ENCODE data around the gene UAP1L1.

UAP1L1 gene

GRCh38 chr9:137105814-137106661 lies 28.7 kb downstream of the UAP1L1 start:
- no peak for DNase-seq (ENCODE audit: extremely low read depth, insufficient read length)
- Histone ChIP-seq H3K4me3 (replicated peaks; ENCODE audit: low read depth, low read length) (no peak overlapping the region), H3K27me3 (replicated peaks; ENCODE audit: control insufficient read depth, insufficient read depth, low read length) (no peaks in the 10 kb centered on the region), H3K36me3 (ENCODE audit: control insufficient read depth, insufficient read depth, low read length) (peaks cover 57% of the 10 kb centered on the region)
- no peak for TF ChIP-seq CTCF (IDR thresholded peaks at IDR 0.05; ENCODE audit: insufficient read depth, low read length, poor library complexity, severe bottlenecking)

GRCh38 chr9:137106662-137107250 lies 29.4 kb downstream of the UAP1L1 start:
- H3K4me3 ChIP-seq (replicated peaks; ENCODE audit: low read depth, low read length) = no peak overlapping the region
- H3K27me3 ChIP-seq (replicated peaks; ENCODE audit: control insufficient read depth, insufficient read depth, low read length) = no peaks in the 10 kb centered on the region
- no peak for DNase-seq (ENCODE audit: extremely low read depth, insufficient read length)
- TF ChIP-seq CTCF (IDR thresholded peaks at IDR 0.05; ENCODE audit: insufficient read depth, low read length, poor library complexity, severe bottlenecking) = no peak
- H3K36me3 ChIP-seq (ENCODE audit: control insufficient read depth, insufficient read depth, low read length) = peaks cover 51% of the 10 kb centered on the region

GRCh38 chr9:137107312-137107921 lies 30.1 kb downstream of the UAP1L1 start:
- Histone ChIP-seq H3K36me3 (ENCODE audit: control insufficient read depth, insufficient read depth, low read length) (peaks cover 49% of the 10 kb centered on the region), H3K4me3 (replicated peaks; ENCODE audit: low read depth, low read length) (no peak overlapping the region), H3K27me3 (replicated peaks; ENCODE audit: control insufficient read depth, insufficient read depth, low read length) (no peaks in the 10 kb centered on the region)
- no peak for DNase-seq (ENCODE audit: extremely low read depth, insufficient read length)
- no peak for TF ChIP-seq CTCF (IDR thresholded peaks at IDR 0.05; ENCODE audit: insufficient read depth, low read length, poor library complexity, severe bottlenecking)

GRCh38 chr9:137107982-137108381 lies 30.7 kb downstream of the UAP1L1 start:
- no peak for DNase-seq (ENCODE audit: extremely low read depth, insufficient read length)
- TF ChIP-seq CTCF (IDR thresholded peaks at IDR 0.05; ENCODE audit: insufficient read depth, low read length, poor library complexity, severe bottlenecking) = no peak

GRCh38 chr9:137108608-137109249 lies 31.4 kb downstream of the UAP1L1 start:
- no peak for TF ChIP-seq CTCF (IDR thresholded peaks at IDR 0.05; ENCODE audit: insufficient read depth, low read length, poor library complexity, severe bottlenecking)

More at GRCh38 chr9:137107982-137108381, 30.7 kb downstream of the UAP1L1 start:
- no peak overlapping the region for H3K4me3 ChIP-seq (replicated peaks; ENCODE audit: low read depth, low read length)
- H3K27me3 ChIP-seq (replicated peaks; ENCODE audit: control insufficient read depth, insufficient read depth, low read length) = no peaks in the 10 kb centered on the region
- H3K36me3 ChIP-seq (ENCODE audit: control insufficient read depth, insufficient read depth, low read length) = peaks cover 45% of the 10 kb centered on the region

More at GRCh38 chr9:137108608-137109249, 31.4 kb downstream of the UAP1L1 start:
- DNase-seq (ENCODE audit: extremely low read depth, insufficient read length) = no peak
- H3K4me3 ChIP-seq (replicated peaks; ENCODE audit: low read depth, low read length) = no peak overlapping the region
- no peaks in the 10 kb centered on the region for H3K27me3 ChIP-seq (replicated peaks; ENCODE audit: control insufficient read depth, insufficient read depth, low read length)
- H3K36me3 ChIP-seq (ENCODE audit: control insufficient read depth, insufficient read depth, low read length) = peaks cover 40% of the 10 kb centered on the region

Measured in GM06990 (cell line).